Right cardiac atrium (tissue), 5 donors: Measurements from ENCODE around the gene ZNF521. TPM values are rescaled to one million over a fixed set of nuclear protein-coding genes. Genes with fewer than 3 reads are reported as not detected.
A peak's percentile ranks its signal among the peaks of the same experiment; 100 is the strongest.

ENCODE experiments used
- ATAC-seq, 2 donors: fragments of 200-7000 bp; cut with Tn5 transposase; one replicate each; pipeline versions ENCODE4 v1.8.0 to v1.9.1; 2020; ENCODE audit warnings: moderate library complexity in 2 of 2, mild to moderate bottlenecking in 1 of 2
- DNase-seq, 3 donors: peaks; one replicate each; pipeline ENCODE4 v3.0.0-alpha.2; 2020
- H3K27ac ChIP-seq: one replicate; pipeline ENCODE4 v1.5.1; 2013; ENCODE audit warnings: mild to moderate bottlenecking, low read length, control low read depth, moderate library complexity
- H3K27me3 ChIP-seq: one replicate; pipeline ENCODE4 v1.6.1; 2013; ENCODE audit not compliant: control insufficient read depth, insufficient read depth
- H3K4me1 ChIP-seq: one replicate; pipeline ENCODE4 v1.6.1; 2013; ENCODE audit warnings: low read length; ENCODE audit not compliant: control insufficient read depth, insufficient read depth
- H3K4me3 ChIP-seq: one replicate; pipeline ENCODE4 v1.5.1; 2013; ENCODE audit warnings: low read length, control low read depth
- H3K9me3 ChIP-seq: one replicate; pipeline ENCODE4 v1.6.1; 2013; ENCODE audit warnings: low read length; ENCODE audit not compliant: control insufficient read depth
- WGBS: extraction: QIAGEN DNeasy Blood & Tissue Kit; methylation state at CpG from one replicate; pipeline ENCODE4 v1.1.7; 2013; 5-methylcytosine and 5-hydroxymethylcytosine counted together
- intact Hi-C, 4 donors: fragments of 100-400 bp; cut with DNase I; formaldehyde crosslinking; loops; one replicate each; pipeline versions ENCODE4 v1.11.0 to v1.14.0; 2022 to 2023
- polyA plus RNA-seq: library from polyadenylated mRNA; stranded (reverse); fragments of 200-250 nt; gene quantifications from one replicate; pipeline ENCODE4 v1.2.3, GENCODE V29; 2013
- total RNA-seq, 4 donors: library from RNA; stranded (reverse); fragmentation: NEBNext Ultra II Directional; extraction: Animal tissue kit (Norgen Biotek cat#: 25700); gene quantifications; one replicate each; pipeline ENCODE4 v1.2.1, GENCODE V29; 2021
- donor health status: healthy with polysubstance abuse.
- donor health status: DM: no; HTN: yes; CAD: no.
- donor health status: DM: no; HTN: no; CAD: no.
- donor health status: DM: no; HTN: yes; CAD: no; lungs with severe emphysema.
- donor health status: DM: yes; HTN: yes; CAD: no.

The ZNF521 gene
- total and polyA plus RNA-seq, 5 donors = 7.2 to 54.5 (median 38.8) TPM

DNA sequence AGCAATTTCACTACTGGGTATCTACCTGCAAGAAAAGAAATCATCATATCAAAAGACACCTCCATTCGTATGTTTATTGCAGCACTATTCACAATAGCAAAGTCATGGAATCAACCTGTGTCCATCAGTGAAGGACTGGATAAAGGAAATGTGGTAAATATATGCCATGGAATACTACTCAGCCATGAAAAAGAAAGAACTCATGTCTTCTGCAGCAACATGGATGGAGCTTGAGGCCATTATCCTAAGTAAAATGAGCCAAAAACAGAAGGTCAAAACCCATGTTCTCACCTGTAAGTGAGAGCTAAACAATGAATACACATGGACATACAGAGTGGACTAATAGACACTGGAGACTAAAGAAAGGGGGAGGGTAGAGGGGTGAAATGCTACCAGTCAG lies 322.2 kb downstream of the ZNF521 start:
- intact Hi-C loops = no loop called here
- 96% methylated on average over 1 of the region's 1 CpG for WGBS
- no peak overlapping the region for H3K27ac ChIP-seq
- DNase-seq (no peak), ATAC-seq (no peak)
- H3K4me3 ChIP-seq = no peak overlapping the region
- H3K4me1 ChIP-seq = no peaks in the 10 kb centered on the region
- no peaks in the 10 kb centered on the region for H3K9me3 ChIP-seq
- no peaks in the 10 kb centered on the region for H3K27me3 ChIP-seq

DNA sequence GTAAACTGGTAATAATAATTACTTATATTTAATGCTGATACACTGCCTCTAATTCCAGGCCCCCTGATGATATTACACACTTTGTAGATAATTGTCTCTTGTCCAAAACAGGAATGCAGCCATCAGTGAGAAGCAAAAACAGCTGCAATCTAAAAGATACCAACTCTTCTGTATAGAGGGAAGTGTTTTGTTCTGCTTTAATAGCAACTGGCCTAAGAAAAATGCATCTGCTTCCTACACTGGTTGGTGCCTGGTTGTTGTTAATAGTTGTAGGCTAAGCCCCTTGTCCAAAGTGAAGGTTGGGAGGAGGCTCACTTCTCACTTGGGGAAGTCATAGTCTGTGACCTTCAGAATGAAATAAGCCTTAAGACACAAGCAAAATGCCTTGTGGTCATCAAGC lies 332.0 kb downstream of the ZNF521 start:
- DNase-seq = no peak
- intact Hi-C loops = loop anchor here in 1 of 4 donors (10.0 kb wide), 1 partner anchor 45 kb away; no protein-coding TSS in a partner anchor
- H3K4me3 ChIP-seq = no peak overlapping the region
- H3K4me1 ChIP-seq = no peaks in the 10 kb centered on the region
- H3K9me3 ChIP-seq = no peaks in the 10 kb centered on the region
- no peaks in the 10 kb centered on the region for H3K27me3 ChIP-seq
- no peak for ATAC-seq
- no peak overlapping the region for H3K27ac ChIP-seq

DNA sequence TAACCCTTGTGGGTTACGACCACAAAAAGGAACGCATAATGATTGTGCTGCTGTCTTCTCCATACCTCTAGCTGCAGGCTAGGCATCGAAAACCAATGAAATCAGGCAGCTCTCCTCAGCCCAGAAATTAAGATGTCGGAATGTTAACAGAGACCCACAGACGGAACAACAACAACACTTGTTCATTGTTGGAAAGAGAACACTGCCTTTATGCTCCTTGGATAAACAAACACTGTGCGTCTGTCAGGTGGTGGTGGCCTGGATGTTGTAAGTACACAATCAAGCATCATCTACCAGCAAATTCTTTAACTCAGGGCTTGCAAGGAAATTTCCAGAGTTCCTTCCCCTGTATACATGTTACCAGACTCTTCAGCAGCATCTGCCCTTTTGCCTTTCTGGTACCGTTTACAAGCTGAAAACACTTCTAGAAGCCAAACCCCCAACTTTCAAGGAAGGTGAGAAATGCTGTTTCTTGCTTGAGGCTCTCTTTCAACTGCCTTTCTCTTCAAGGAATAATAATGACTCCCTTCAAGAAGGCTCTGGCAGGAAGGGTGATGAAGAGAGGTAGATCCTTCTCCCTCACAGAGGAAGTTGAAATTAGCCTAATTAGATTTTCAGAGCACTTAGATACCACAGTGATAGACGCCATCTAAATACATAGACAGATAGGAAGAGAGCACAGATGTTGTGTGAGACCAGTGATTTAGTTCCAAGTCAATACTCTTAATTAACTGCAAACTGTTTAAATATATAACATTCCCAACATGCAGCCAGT lies 332.7 kb downstream of the ZNF521 start:
- H3K9me3 ChIP-seq = no peaks in the 10 kb centered on the region
- H3K27ac ChIP-seq = no peak overlapping the region
- DNase-seq (no peak), ATAC-seq (no peak)
- no peaks in the 10 kb centered on the region for H3K4me1 ChIP-seq
- H3K27me3 ChIP-seq = no peaks in the 10 kb centered on the region
- intact Hi-C loops = loop anchor here in 1 of 4 donors (10.0 kb wide), 1 partner anchor 46 kb away; no protein-coding TSS in a partner anchor
- WGBS = 81% methylated on average over 8 of the region's 8 CpGs
- H3K4me3 ChIP-seq = no peak overlapping the region

DNA sequence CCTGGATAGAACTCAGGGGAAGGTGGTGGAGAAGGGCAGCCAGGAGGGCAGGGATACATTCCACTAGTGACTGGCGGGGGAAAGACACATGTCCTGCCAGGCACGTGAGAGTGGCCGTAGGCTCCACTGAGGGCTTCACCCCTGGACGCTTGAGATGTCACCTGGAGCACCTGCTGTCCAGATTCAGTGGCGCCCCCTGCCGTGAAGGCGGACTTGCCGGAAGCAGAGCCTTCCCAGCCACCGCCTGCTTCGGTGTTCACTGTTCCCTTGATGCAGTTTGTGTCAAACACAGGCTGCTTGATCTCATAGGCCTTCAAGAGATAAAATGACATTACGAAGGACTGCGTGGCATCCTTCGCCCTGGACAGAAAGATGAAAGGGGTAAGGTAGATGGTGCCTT lies 335.3 kb downstream of the ZNF521 start:
- Histone ChIP-seq H3K27me3 (no peaks in the 10 kb centered on the region), H3K9me3 (no peaks in the 10 kb centered on the region), H3K4me3 (no peak overlapping the region), H3K27ac (no peak overlapping the region), H3K4me1 (no peaks in the 10 kb centered on the region)
- intact Hi-C loops = loop anchor here in 1 of 4 donors (10.0 kb wide), 1 partner anchor 48 kb away; no protein-coding TSS in a partner anchor
- ATAC-seq (no peak), DNase-seq (peak in 1 of 3 donors; percentile 48)
- 97% methylated on average over 13 of the region's 13 CpGs for WGBS

DNA sequence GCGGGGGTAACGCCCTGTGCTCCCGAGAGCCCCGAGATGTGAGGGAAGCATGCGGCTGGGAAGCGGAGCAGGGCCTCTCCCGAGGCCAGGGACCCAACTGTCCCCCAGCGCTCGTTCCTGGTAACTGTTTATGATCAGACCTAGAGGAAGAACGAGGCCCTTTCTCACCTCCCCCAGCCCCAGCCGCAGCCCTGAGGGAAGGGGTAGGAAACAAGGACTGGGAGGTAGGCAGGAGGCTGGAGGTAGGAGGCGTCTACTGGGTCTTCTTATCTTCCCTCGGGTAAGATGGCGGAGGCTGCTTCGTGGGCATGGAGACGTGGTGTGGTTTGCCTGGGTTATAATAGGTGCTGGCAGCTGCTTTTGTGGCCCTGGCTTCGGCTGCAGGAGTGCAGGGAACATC lies 335.8 kb downstream of the ZNF521 start:
- 95% methylated on average over 17 of the region's 17 CpGs for WGBS
- intact Hi-C loops = loop anchor here in 1 of 4 donors (10.0 kb wide), 1 partner anchor 49 kb away; no protein-coding TSS in a partner anchor

More for the DNA sequence above, 335.8 kb downstream of the ZNF521 start:
- H3K27ac ChIP-seq = no peak overlapping the region
- no peak overlapping the region for H3K4me3 ChIP-seq
- DNase-seq (no peak), ATAC-seq (no peak)
- no peaks in the 10 kb centered on the region for H3K27me3 ChIP-seq
- no peaks in the 10 kb centered on the region for H3K9me3 ChIP-seq
- no peaks in the 10 kb centered on the region for H3K4me1 ChIP-seq
